ENCODE measurements around the gene KRTAP5-11.
"Not testable (repeated sequence)": the region's sequence is repeated elsewhere in the genome, so short reads cannot be mapped to it uniquely, and the experiment has no call there.

KRTAP5-11 gene

GRCh38 chr11:71582309-71582895, at the start of gene KRTAP5-11:
TSS of gene KRTAP5-11 (minus strand) at chr11:71582875. CDS start at chr11:71582837, 38 bp downstream.
- no peak for DNase-seq (ENCODE audit: low spot score)

GRCh38 chr11:71631551-71631950, 48.9 kb upstream of the KRTAP5-11 start:
- not testable (repeated sequence) for DNase-seq (ENCODE audit: low spot score)

- not testable (repeated sequence) for DNase-seq (ENCODE audit: low spot score)
Observed at GRCh38 chr11:71630071-71630470, 47.4 kb upstream of the KRTAP5-11 start.

- not testable (repeated sequence) for DNase-seq (ENCODE audit: low spot score)
Observed at GRCh38 chr11:71628943-71629342, 46.3 kb upstream of the KRTAP5-11 start.

- DNase-seq (ENCODE audit: low spot score): not testable (repeated sequence)
Observed at GRCh38 chr11:71623226-71623625, 40.6 kb upstream of the KRTAP5-11 start.

GRCh38 chr11:71622561-71622960, 39.9 kb upstream of the KRTAP5-11 start:
- DNase-seq (ENCODE audit: low spot score): not testable (repeated sequence)

- not testable (repeated sequence) for DNase-seq (ENCODE audit: low spot score)
Observed at GRCh38 chr11:71615003-71615402, 32.3 kb upstream of the KRTAP5-11 start.

GRCh38 chr11:71614366-71614917, 31.8 kb upstream of the KRTAP5-11 start:
- not testable (repeated sequence) for DNase-seq (ENCODE audit: low spot score)

GRCh38 chr11:71613931-71614330, 31.3 kb upstream of the KRTAP5-11 start:
- not testable (repeated sequence) for DNase-seq (ENCODE audit: low spot score)

- DNase-seq (ENCODE audit: low spot score): not testable (repeated sequence)
Observed at GRCh38 chr11:71611218-71611910, 28.7 kb upstream of the KRTAP5-11 start.

GRCh38 chr11:71608272-71608671, 25.6 kb upstream of the KRTAP5-11 start:
- DNase-seq (ENCODE audit: low spot score): not testable (repeated sequence)

- DNase-seq (ENCODE audit: low spot score): not testable (repeated sequence)
Observed at GRCh38 chr11:71607520-71608216, 25.0 kb upstream of the KRTAP5-11 start.

- DNase-seq (ENCODE audit: low spot score): not testable (repeated sequence)
Observed at GRCh38 chr11:71606853-71607519, 24.3 kb upstream of the KRTAP5-11 start.

- not testable (repeated sequence) for DNase-seq (ENCODE audit: low spot score)
Observed at GRCh38 chr11:71604798-71605488, 22.3 kb upstream of the KRTAP5-11 start.

- not testable (repeated sequence) for DNase-seq (ENCODE audit: low spot score)
Observed at GRCh38 chr11:71603221-71603620, 20.5 kb upstream of the KRTAP5-11 start.

GRCh38 chr11:71589546-71589920, 6.9 kb upstream of the KRTAP5-11 start:
- not testable (repeated sequence) for DNase-seq (ENCODE audit: low spot score)

GRCh38 chr11:71588822-71589545, 6.3 kb upstream of the KRTAP5-11 start:
- DNase-seq (ENCODE audit: low spot score): not testable (repeated sequence)

- DNase-seq (ENCODE audit: low spot score): not testable (repeated sequence)
Observed at GRCh38 chr11:71588314-71588713, 5.6 kb upstream of the KRTAP5-11 start.

GRCh38 chr11:71585673-71586072, 3.0 kb upstream of the KRTAP5-11 start:
- not testable (repeated sequence) for DNase-seq (ENCODE audit: low spot score)

- DNase-seq (ENCODE audit: low spot score): not testable (repeated sequence)
Observed at GRCh38 chr11:71582969-71583368, 294 bp upstream of the KRTAP5-11 start.

GRCh38 chr11:71581826-71582225, 849 bp downstream of the KRTAP5-11 start:
- DNase-seq (ENCODE audit: low spot score): no peak

All from putamen (tissue), 1 donor.